ENCODE results near the gene SEC11A. TPM values are rescaled to one million over a fixed set of nuclear protein-coding genes. Genes with fewer than 3 reads are reported as not detected.
"Not testable (repeated sequence)": the region's sequence is repeated elsewhere in the genome, so short reads cannot be mapped to it uniquely, and the experiment has no call there.

SEC11A gene
- total and polyA plus RNA-seq, 4 donors = 108 to 185 (median 130) TPM

- no peaks in the 10 kb centered on the region for H3K9me3 ChIP-seq (ENCODE audit: control insufficient read depth, insufficient read depth, low read length)
Observed at GRCh38 chr15:84697236-84697990, 18.5 kb downstream of the SEC11A start.

GRCh38 chr15:84696757-84697156 lies 19.2 kb downstream of the SEC11A start:
- WGBS (ENCODE audit: insufficient coverage) = no CpG with 5 or more reads among the region's 4 CpGs

More at GRCh38 chr15:84697236-84697990, 18.5 kb downstream of the SEC11A start:
- Histone ChIP-seq H3K27ac (ENCODE audit: low read depth, low read length) (no peak overlapping the region), H3K4me3 (ENCODE audit: low read depth, low read length) (no peak overlapping the region), H3K4me1 (ENCODE audit: control insufficient read depth, insufficient read depth, low read length) (no peaks in the 10 kb centered on the region), H3K27me3 (ENCODE audit: control insufficient read depth, insufficient read depth, low read length) (no peaks in the 10 kb centered on the region), H3K36me3 (ENCODE audit: control insufficient read depth, insufficient read depth, low read length) (no peaks in the 10 kb centered on the region)
- no CpG with 5 or more reads among the region's 1 CpG for WGBS (ENCODE audit: insufficient coverage)
- DNase-seq (ENCODE audit: low read depth in 4 of 6, low spot score in 6 of 6) = no peak

GRCh38 chr15:84690342-84690741 lies 25.6 kb downstream of the SEC11A start:
- H3K27me3 ChIP-seq (ENCODE audit: control insufficient read depth, insufficient read depth, low read length) = no peaks in the 10 kb centered on the region
- H3K4me3 ChIP-seq (ENCODE audit: low read depth, low read length) = no peak overlapping the region
- H3K9me3 ChIP-seq (ENCODE audit: control insufficient read depth, insufficient read depth, low read length) = no peaks in the 10 kb centered on the region
- DNase-seq (ENCODE audit: low read depth in 4 of 6, low spot score in 6 of 6) = no peak
- H3K36me3 ChIP-seq (ENCODE audit: control insufficient read depth, insufficient read depth, low read length) = peaks cover 28% of the 10 kb centered on the region
- WGBS (ENCODE audit: insufficient coverage) = 98% methylated on average over 4 of the region's 8 CpGs
- no peak overlapping the region for H3K27ac ChIP-seq (ENCODE audit: low read depth, low read length)
- H3K4me1 ChIP-seq (ENCODE audit: control insufficient read depth, insufficient read depth, low read length) = no peaks in the 10 kb centered on the region

More at GRCh38 chr15:84696757-84697156, 19.2 kb downstream of the SEC11A start:
- H3K27me3 ChIP-seq (ENCODE audit: control insufficient read depth, insufficient read depth, low read length) = no peaks in the 10 kb centered on the region
- H3K9me3 ChIP-seq (ENCODE audit: control insufficient read depth, insufficient read depth, low read length) = no peaks in the 10 kb centered on the region
- H3K4me1 ChIP-seq (ENCODE audit: control insufficient read depth, insufficient read depth, low read length) = no peaks in the 10 kb centered on the region
- no peaks in the 10 kb centered on the region for H3K36me3 ChIP-seq (ENCODE audit: control insufficient read depth, insufficient read depth, low read length)
- no peak for DNase-seq (ENCODE audit: low read depth in 4 of 6, low spot score in 6 of 6)
- no peak overlapping the region for H3K27ac ChIP-seq (ENCODE audit: low read depth, low read length)
- no peak overlapping the region for H3K4me3 ChIP-seq (ENCODE audit: low read depth, low read length)

- 100% methylated on average over 4 of the region's 4 CpGs for WGBS (ENCODE audit: insufficient coverage)
- H3K36me3 ChIP-seq (ENCODE audit: control insufficient read depth, insufficient read depth, low read length) = peaks cover 31% of the 10 kb centered on the region
- H3K9me3 ChIP-seq (ENCODE audit: control insufficient read depth, insufficient read depth, low read length) = no peaks in the 10 kb centered on the region
- H3K27me3 ChIP-seq (ENCODE audit: control insufficient read depth, insufficient read depth, low read length) = no peaks in the 10 kb centered on the region
- no peaks in the 10 kb centered on the region for H3K4me1 ChIP-seq (ENCODE audit: control insufficient read depth, insufficient read depth, low read length)
- no peak overlapping the region for H3K4me3 ChIP-seq (ENCODE audit: low read depth, low read length)
- no peak for DNase-seq (ENCODE audit: low read depth in 4 of 6, low spot score in 6 of 6)
- no peak overlapping the region for H3K27ac ChIP-seq (ENCODE audit: low read depth, low read length)
Observed at GRCh38 chr15:84689858-84690257, 26.1 kb downstream of the SEC11A start.

- H3K9me3 ChIP-seq (ENCODE audit: control insufficient read depth, insufficient read depth, low read length); H3K27ac ChIP-seq (ENCODE audit: low read depth, low read length); H3K4me1 ChIP-seq (ENCODE audit: control insufficient read depth, insufficient read depth, low read length); H3K27me3 ChIP-seq (ENCODE audit: control insufficient read depth, insufficient read depth, low read length); H3K4me3 ChIP-seq (ENCODE audit: low read depth, low read length); DNase-seq (ENCODE audit: low read depth in 4 of 6, low spot score in 6 of 6): not testable (repeated sequence)
- H3K36me3 ChIP-seq (ENCODE audit: control insufficient read depth, insufficient read depth, low read length) = peaks cover 37% of the 10 kb centered on the region
- WGBS (ENCODE audit: insufficient coverage) = 100% methylated on average over 4 of the region's 7 CpGs
Observed at GRCh38 chr15:84686446-84686845, 29.5 kb downstream of the SEC11A start.

GRCh38 chr15:84685304-84685703 lies 30.6 kb downstream of the SEC11A start:
- Histone ChIP-seq H3K27ac (ENCODE audit: low read depth, low read length) (no peak overlapping the region), H3K4me3 (ENCODE audit: low read depth, low read length) (no peak overlapping the region), H3K4me1 (ENCODE audit: control insufficient read depth, insufficient read depth, low read length) (no peaks in the 10 kb centered on the region), H3K36me3 (ENCODE audit: control insufficient read depth, insufficient read depth, low read length) (peaks cover 35% of the 10 kb centered on the region), H3K27me3 (ENCODE audit: control insufficient read depth, insufficient read depth, low read length) (no peaks in the 10 kb centered on the region), H3K9me3 (ENCODE audit: control insufficient read depth, insufficient read depth, low read length) (no peaks in the 10 kb centered on the region)
- 83% methylated on average over 3 of the region's 5 CpGs for WGBS (ENCODE audit: insufficient coverage)
- DNase-seq (ENCODE audit: low read depth in 4 of 6, low spot score in 6 of 6) = no peak

GRCh38 chr15:84684092-84684491 lies 31.8 kb downstream of the SEC11A start:
- Histone ChIP-seq H3K27ac (ENCODE audit: low read depth, low read length) (no peak overlapping the region), H3K4me3 (ENCODE audit: low read depth, low read length) (no peak overlapping the region), H3K9me3 (ENCODE audit: control insufficient read depth, insufficient read depth, low read length) (no peaks in the 10 kb centered on the region), H3K4me1 (ENCODE audit: control insufficient read depth, insufficient read depth, low read length) (no peaks in the 10 kb centered on the region), H3K27me3 (ENCODE audit: control insufficient read depth, insufficient read depth, low read length) (no peaks in the 10 kb centered on the region), H3K36me3 (ENCODE audit: control insufficient read depth, insufficient read depth, low read length) (peaks cover 34% of the 10 kb centered on the region)
- no CpG with 5 or more reads among the region's 1 CpG for WGBS (ENCODE audit: insufficient coverage)
- no peak for DNase-seq (ENCODE audit: low read depth in 4 of 6, low spot score in 6 of 6)

GRCh38 chr15:84681831-84682230 lies 34.1 kb downstream of the SEC11A start:
- DNase-seq (ENCODE audit: low read depth in 4 of 6, low spot score in 6 of 6) = no peak
- H3K27me3 ChIP-seq (ENCODE audit: control insufficient read depth, insufficient read depth, low read length) = no peaks in the 10 kb centered on the region
- peaks cover 37% of the 10 kb centered on the region for H3K36me3 ChIP-seq (ENCODE audit: control insufficient read depth, insufficient read depth, low read length)
- H3K27ac ChIP-seq (ENCODE audit: low read depth, low read length) = no peak overlapping the region
- H3K4me3 ChIP-seq (ENCODE audit: low read depth, low read length) = no peak overlapping the region
- H3K9me3 ChIP-seq (ENCODE audit: control insufficient read depth, insufficient read depth, low read length) = no peaks in the 10 kb centered on the region
- no peaks in the 10 kb centered on the region for H3K4me1 ChIP-seq (ENCODE audit: control insufficient read depth, insufficient read depth, low read length)
- WGBS (ENCODE audit: insufficient coverage) = 100% methylated on average over 2 of the region's 3 CpGs

GRCh38 chr15:84671211-84671610 lies 44.7 kb downstream of the SEC11A start:
- H3K36me3 ChIP-seq (ENCODE audit: control insufficient read depth, insufficient read depth, low read length) = peaks cover 16% of the 10 kb centered on the region
- no peaks in the 10 kb centered on the region for H3K27me3 ChIP-seq (ENCODE audit: control insufficient read depth, insufficient read depth, low read length)
- H3K4me3 ChIP-seq (ENCODE audit: low read depth, low read length) = no peak overlapping the region
- no peaks in the 10 kb centered on the region for H3K4me1 ChIP-seq (ENCODE audit: control insufficient read depth, insufficient read depth, low read length)
- no peaks in the 10 kb centered on the region for H3K9me3 ChIP-seq (ENCODE audit: control insufficient read depth, insufficient read depth, low read length)
- no peak overlapping the region for H3K27ac ChIP-seq (ENCODE audit: low read depth, low read length)
- DNase-seq (ENCODE audit: low read depth in 4 of 6, low spot score in 6 of 6) = no peak

- DNase-seq (ENCODE audit: low read depth in 4 of 6, low spot score in 6 of 6) = no peak
- no peaks in the 10 kb centered on the region for H3K4me1 ChIP-seq (ENCODE audit: control insufficient read depth, insufficient read depth, low read length)
- no peaks in the 10 kb centered on the region for H3K27me3 ChIP-seq (ENCODE audit: control insufficient read depth, insufficient read depth, low read length)
- peaks cover 18% of the 10 kb centered on the region for H3K36me3 ChIP-seq (ENCODE audit: control insufficient read depth, insufficient read depth, low read length)
- WGBS (ENCODE audit: insufficient coverage) = 91% methylated on average over 5 of the region's 8 CpGs
- H3K27ac ChIP-seq (ENCODE audit: low read depth, low read length) = no peak overlapping the region
- H3K4me3 ChIP-seq (ENCODE audit: low read depth, low read length) = no peak overlapping the region
- no peaks in the 10 kb centered on the region for H3K9me3 ChIP-seq (ENCODE audit: control insufficient read depth, insufficient read depth, low read length)
Observed at GRCh38 chr15:84669726-84670125, 46.2 kb downstream of the SEC11A start.
